DOHH2 (cell line): ENCODE data around the gene GCGR.

Experiments
- H3F3A ChIP-seq: fragments of 200-600 bp; sonication (generic), shearing (Covaris generic); 2 replicates; pipeline ENCODE4 v1.6.0; 2016; ENCODE audit warnings: antibody characterized with exemption, mild to moderate bottlenecking; ENCODE audit not compliant: control insufficient read depth, insufficient read depth
- H3K27ac ChIP-seq: fragments of 200-600 bp; sonication (generic); 2 replicates; pipeline ENCODE4 v1.5.1; 2014; ENCODE audit warnings: low read depth, mild to moderate bottlenecking, low read length, moderate library complexity
- H3K27me3 ChIP-seq: fragments of 200-600 bp; sonication (generic); 2 replicates; pipeline ENCODE4 v1.6.1; 2014; ENCODE audit warnings: mild to moderate bottlenecking, low read length, mixed read lengths; ENCODE audit not compliant: control insufficient read depth
- H3K36me3 ChIP-seq: fragments of 200-600 bp; sonication (generic); 2 replicates; pipeline ENCODE4 v1.6.1; 2014; ENCODE audit warnings: mild to moderate bottlenecking, low read length, moderate library complexity, mixed read lengths; ENCODE audit not compliant: control insufficient read depth
- H3K4me1 ChIP-seq: fragments of 200-600 bp; sonication (generic); 2 replicates; pipeline ENCODE4 v1.6.1; 2014; ENCODE audit warnings: mild to moderate bottlenecking, low read length, mixed read lengths; ENCODE audit not compliant: control insufficient read depth
- H3K4me2 ChIP-seq: fragments of 200-600 bp; sonication (generic); 2 replicates; pipeline ENCODE4 v1.6.0; 2014; ENCODE audit warnings: mild to moderate bottlenecking, low read length, moderate library complexity
- H3K4me3 ChIP-seq: fragments of 200-600 bp; sonication (generic); 2 replicates; pipeline ENCODE4 v1.5.1; 2014; ENCODE audit warnings: mild to moderate bottlenecking, low read length, mixed read lengths
- H3K79me2 ChIP-seq: fragments of 200-600 bp; sonication (generic); 2 replicates; pipeline ENCODE4 v1.6.1; 2014; ENCODE audit warnings: mild to moderate bottlenecking, low read length, mixed read lengths; ENCODE audit not compliant: control insufficient read depth
- H3K9me2 ChIP-seq: fragments of 200-600 bp; sonication (generic); replicated peaks from 2 replicates; pipeline ENCODE4 v1.6.1; 2014; ENCODE audit warnings: mild to moderate bottlenecking, low read length, mixed read lengths; ENCODE audit not compliant: control insufficient read depth
- H3K9me3 ChIP-seq: fragments of 200-600 bp; sonication (generic); 2 replicates; pipeline ENCODE4 v1.6.1; 2014; ENCODE audit warnings: antibody characterized with exemption, low read length, mixed read lengths; ENCODE audit not compliant: control insufficient read depth, insufficient read depth
- H4K20me1 ChIP-seq: fragments of 200-600 bp; sonication (generic); 2 replicates; pipeline ENCODE4 v1.6.0; 2014; ENCODE audit warnings: low read depth, mild to moderate bottlenecking, antibody characterized with exemption, low read length, moderate library complexity; ENCODE audit not compliant: control insufficient read depth, insufficient read depth
- EZH2phosphoT487 ChIP-seq: fragments of 200-600 bp; sonication (generic); IDR thresholded peaks from 2 replicates; pipeline ENCODE4 v1.6.1; 2017; ENCODE audit warnings: borderline replicate concordance, mild to moderate bottlenecking, antibody characterized with exemption, low read length, moderate library complexity, mixed read lengths
- TF ChIP-seq, protein P1 (sequence below): fragments of 200-600 bp; sonication (generic); IDR thresholded peaks from one replicate; pipeline ENCODE4 v1.5.1; 2014; ENCODE audit warnings: antibody characterized with exemption, mild to moderate bottlenecking, low read depth, low read length; ENCODE audit not compliant: poor library complexity, severe bottlenecking

GCGR gene

DNA sequence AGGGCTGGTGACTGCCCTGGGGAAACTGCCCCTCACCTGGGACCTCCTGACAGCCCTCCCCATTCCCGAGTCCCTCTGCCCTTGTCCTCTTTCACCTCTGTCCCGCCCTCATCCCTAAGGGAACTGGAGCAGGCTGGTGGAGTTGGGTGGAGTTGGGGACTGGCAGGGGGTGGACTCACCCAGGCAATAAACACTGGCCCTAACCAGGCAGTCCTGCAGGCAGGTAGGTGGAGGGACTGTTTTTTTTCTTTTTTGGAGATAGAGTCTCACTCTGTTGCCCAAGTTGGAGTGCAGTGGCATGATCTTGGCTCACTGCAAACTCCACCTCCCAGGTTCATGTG lies 11.7 kb downstream of the GCGR start:
- no peak overlapping the region for H3K27ac ChIP-seq

DNA sequence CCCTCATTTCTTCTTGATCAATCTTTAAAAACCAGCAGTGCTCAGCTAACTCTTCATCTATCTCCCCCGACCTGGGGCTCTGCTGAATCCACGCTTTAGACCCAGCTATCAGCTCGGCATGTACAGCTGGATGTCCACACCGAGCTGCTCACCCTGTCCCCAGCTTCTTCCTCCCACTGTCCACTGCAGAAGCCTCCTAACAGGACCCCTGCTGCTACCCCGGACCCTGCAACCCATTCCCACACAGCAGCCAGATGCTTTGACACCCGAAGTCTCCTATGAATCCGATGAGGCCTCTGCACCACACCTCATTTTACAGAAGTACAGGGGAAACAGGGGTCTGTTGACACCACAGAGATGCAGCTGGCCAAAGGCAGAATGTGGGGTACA lies 13.8 kb downstream of the GCGR start:
- Histone ChIP-seq H4K20me1 (no peaks in the 10 kb centered on the region), H3K36me3 (no peaks in the 10 kb centered on the region), H3K9me3 (no peaks in the 10 kb centered on the region), H3K4me1 (no peaks in the 10 kb centered on the region), H3K9me2 (no peaks in the 10 kb centered on the region), H3K4me2 (no peak overlapping the region), H3K27me3 (no peaks in the 10 kb centered on the region), H3F3A (no peaks in the 10 kb centered on the region), H3K79me2 (no peaks in the 10 kb centered on the region), H3K27ac (no peak overlapping the region), H3K4me3 (no peak overlapping the region)
- TF ChIP-seq, protein P1, sequence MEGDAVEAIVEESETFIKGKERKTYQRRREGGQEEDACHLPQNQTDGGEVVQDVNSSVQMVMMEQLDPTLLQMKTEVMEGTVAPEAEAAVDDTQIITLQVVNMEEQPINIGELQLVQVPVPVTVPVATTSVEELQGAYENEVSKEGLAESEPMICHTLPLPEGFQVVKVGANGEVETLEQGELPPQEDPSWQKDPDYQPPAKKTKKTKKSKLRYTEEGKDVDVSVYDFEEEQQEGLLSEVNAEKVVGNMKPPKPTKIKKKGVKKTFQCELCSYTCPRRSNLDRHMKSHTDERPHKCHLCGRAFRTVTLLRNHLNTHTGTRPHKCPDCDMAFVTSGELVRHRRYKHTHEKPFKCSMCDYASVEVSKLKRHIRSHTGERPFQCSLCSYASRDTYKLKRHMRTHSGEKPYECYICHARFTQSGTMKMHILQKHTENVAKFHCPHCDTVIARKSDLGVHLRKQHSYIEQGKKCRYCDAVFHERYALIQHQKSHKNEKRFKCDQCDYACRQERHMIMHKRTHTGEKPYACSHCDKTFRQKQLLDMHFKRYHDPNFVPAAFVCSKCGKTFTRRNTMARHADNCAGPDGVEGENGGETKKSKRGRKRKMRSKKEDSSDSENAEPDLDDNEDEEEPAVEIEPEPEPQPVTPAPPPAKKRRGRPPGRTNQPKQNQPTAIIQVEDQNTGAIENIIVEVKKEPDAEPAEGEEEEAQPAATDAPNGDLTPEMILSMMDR, result no peak
- TF ChIP-seq EZH2phosphoT487, result no peak

More for the DNA sequence above, 11.7 kb downstream of the GCGR start:
- Histone ChIP-seq H3K4me1 (no peaks in the 10 kb centered on the region), H3K4me2 (no peak overlapping the region), H3K36me3 (no peaks in the 10 kb centered on the region), H3K4me3 (no peak overlapping the region), H3K27me3 (no peaks in the 10 kb centered on the region), H3K79me2 (no peaks in the 10 kb centered on the region), H3F3A (no peaks in the 10 kb centered on the region), H4K20me1 (no peaks in the 10 kb centered on the region), H3K9me3 (no peaks in the 10 kb centered on the region), H3K9me2 (no peaks in the 10 kb centered on the region)
- TF ChIP-seq, protein P1, result no peak
- TF ChIP-seq EZH2phosphoT487, result no peak

- Histone ChIP-seq H3K4me2 (no peak overlapping the region), H3K27ac (no peak overlapping the region), H3K79me2 (no peaks in the 10 kb centered on the region), H4K20me1 (no peaks in the 10 kb centered on the region), H3K27me3 (no peaks in the 10 kb centered on the region), H3K9me3 (no peaks in the 10 kb centered on the region), H3K36me3 (no peaks in the 10 kb centered on the region), H3K4me3 (no peak overlapping the region), H3F3A (no peaks in the 10 kb centered on the region), H3K9me2 (no peaks in the 10 kb centered on the region), H3K4me1 (no peaks in the 10 kb centered on the region)
- TF ChIP-seq EZH2phosphoT487, result no peak
- TF ChIP-seq, protein P1, result no peak
Measured at GRCh38 chr17:81819708-81820107, 15.8 kb downstream of the GCGR start.

DNA sequence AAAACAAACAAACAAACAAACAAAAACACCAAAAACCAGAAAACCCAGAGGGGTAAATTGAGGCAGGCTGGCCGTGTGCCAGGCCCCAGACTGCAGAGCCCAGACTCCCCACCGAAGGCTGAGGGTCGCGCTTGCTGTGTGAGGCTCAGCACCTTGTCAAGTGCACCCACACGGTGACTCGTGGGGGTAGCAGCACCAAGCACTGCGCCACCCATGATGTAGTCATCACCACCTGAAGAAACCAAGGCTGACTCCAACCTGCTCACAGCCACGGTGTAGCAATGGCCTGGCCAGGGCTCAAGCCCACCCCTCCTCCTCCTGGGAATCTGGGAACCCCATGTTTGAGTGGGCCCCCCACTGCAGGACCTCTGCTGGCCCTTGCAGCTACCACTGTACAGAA lies 17.2 kb downstream of the GCGR start:
- H3K27me3 ChIP-seq, result no peaks in the 10 kb centered on the region
- H3K4me3 ChIP-seq, result no peak overlapping the region
- H3K36me3 ChIP-seq, result no peaks in the 10 kb centered on the region
- H3K79me2 ChIP-seq, result no peaks in the 10 kb centered on the region
- H3K9me2 ChIP-seq, result no peaks in the 10 kb centered on the region
- no peak overlapping the region for H3K4me2 ChIP-seq
- TF ChIP-seq EZH2phosphoT487, result no peak
- TF ChIP-seq, protein P1, result no peak
- H3K9me3 ChIP-seq, result no peaks in the 10 kb centered on the region
- no peaks in the 10 kb centered on the region for H3F3A ChIP-seq
- H3K27ac ChIP-seq, result no peak overlapping the region
- H4K20me1 ChIP-seq, result no peaks in the 10 kb centered on the region
- H3K4me1 ChIP-seq, result no peaks in the 10 kb centered on the region
